Astrocyte of the spinal cord (primary cell): ENCODE measurements around the gene ARSB.
"Not testable (repeated sequence)": the region's sequence is repeated elsewhere in the genome, so short reads cannot be mapped to it uniquely, and the experiment has no call there.

ENCODE experiments used
- DNase-seq: peaks from one replicate; pipeline ENCODE4 v3.0.0; 2011; ENCODE audit warnings: low read depth, low spot score
- H3K4me3 ChIP-seq: 2 replicates; pipeline ENCODE4 v1.5.1; 2011; ENCODE audit warnings: low read depth, mild to moderate bottlenecking, low read length, moderate library complexity
- CTCF ChIP-seq: IDR thresholded peaks from 2 replicates; pipeline ENCODE4 v1.5.1; 2012; ENCODE audit warnings: low read depth, mild to moderate bottlenecking, low read length, inconsistent platforms
- in situ Hi-C: cut with HindIII; loops from 2 replicates; pipeline ENCODE4 v1.10.0; 2017; ENCODE audit warnings: low sequenced_read_pairs

The ARSB gene

GRCh38 chr5:78738693-78739300 lies 246.3 kb downstream of the ARSB start:
- no peak for TF ChIP-seq CTCF
- H3K4me3 ChIP-seq: no peak overlapping the region
- no peak for DNase-seq
- in situ Hi-C loops: no loop called here

- no peak overlapping the region for H3K4me3 ChIP-seq
- no peak for TF ChIP-seq CTCF
- in situ Hi-C loops: no loop called here
- DNase-seq: no peak
Measured at GRCh38 chr5:78738104-78738503, 247.0 kb downstream of the ARSB start.

GRCh38 chr5:78735834-78736463 lies 249.2 kb downstream of the ARSB start:
- no peak overlapping the region for H3K4me3 ChIP-seq
- in situ Hi-C loops: no loop called here
- no peak for DNase-seq
- TF ChIP-seq CTCF: no peak

- no peak for TF ChIP-seq CTCF
- no peak for DNase-seq
- H3K4me3 ChIP-seq: no peak overlapping the region
- in situ Hi-C loops: no loop called here
Measured at GRCh38 chr5:78734950-78735349, 250.2 kb downstream of the ARSB start.

- DNase-seq: no peak
- TF ChIP-seq CTCF: no peak
- no peak overlapping the region for H3K4me3 ChIP-seq
- in situ Hi-C loops: no loop called here
Measured at GRCh38 chr5:78734094-78734845, 250.8 kb downstream of the ARSB start.

- H3K4me3 ChIP-seq, DNase-seq, in situ Hi-C loops: not testable (repeated sequence)
Measured at GRCh38 chr5:78732721-78733120, 252.4 kb downstream of the ARSB start.

GRCh38 chr5:78731884-78732283 lies 253.2 kb downstream of the ARSB start:
- in situ Hi-C loops: no loop called here
- DNase-seq: no peak
- no peak for TF ChIP-seq CTCF
- no peak overlapping the region for H3K4me3 ChIP-seq
